Cardiac muscle cell (in vitro differentiated cells and primary cell): Measurements from ENCODE around the gene CASD1. TPM values are rescaled to one million over a fixed set of nuclear protein-coding genes. Genes with fewer than 3 reads are reported as not detected.

Source experiments
- DNase-seq, 2 donors: peaks; one replicate each; pipeline versions ENCODE4 v3.0.0 to v3.0.0-alpha.2; 2010 to 2017; ENCODE audit warnings: low read depth in 1 of 2, low spot score in 1 of 2
- H3K27ac ChIP-seq: fragments of 200-600 bp; sonication (generic); 2 replicates; pipeline ENCODE4 v1.5.1; 2016
- H3K27me3 ChIP-seq: fragments of 200-600 bp; sonication (generic); 2 replicates; pipeline ENCODE4 v1.6.0; 2016; ENCODE audit warnings: control low read depth
- H3K36me3 ChIP-seq: fragments of 200-600 bp; sonication (generic); 2 replicates; pipeline ENCODE4 v1.5.1; 2016; ENCODE audit warnings: control low read depth
- H3K4me1 ChIP-seq: fragments of 200-600 bp; sonication (generic); 2 replicates; pipeline ENCODE4 v1.8.1; 2017; ENCODE audit warnings: low read depth, mild to moderate bottlenecking, mixed run types
- H3K4me3 ChIP-seq: fragments of 200-600 bp; sonication (generic); 2 replicates; pipeline ENCODE4 v1.5.1; 2016; ENCODE audit warnings: mild to moderate bottlenecking
- H3K9me3 ChIP-seq: fragments of 200-600 bp; sonication (generic); 2 replicates; pipeline ENCODE4 v1.5.1; 2017; ENCODE audit warnings: low read depth, mild to moderate bottlenecking, control low read depth
- polyA plus RNA-seq: library from polyadenylated mRNA; unstranded; fragments of >200 nt; fragmentation: Nextera tagmentation; extraction: Ambion mirVana; gene quantifications from 2 replicates; pipeline ENCODE4 v1.2.1, GENCODE V29; 2016
- total RNA-seq: library from RNA; depleted of rRNA; stranded (reverse); fragments of >200 nt; gene quantifications from 2 replicates; pipeline ENCODE4 v1.2.3, GENCODE V29; 2016
- TF ChIP-seq, protein P1 (sequence below): IDR thresholded peaks from 2 replicates; pipeline ENCODE4 v1.5.1; 2012; ENCODE audit warnings: low read depth, mild to moderate bottlenecking, low read length

CASD1 gene
- total and polyA plus RNA-seq, 2 experiments from 2014 or later: 36.3 to 38.9 TPM

DNA sequence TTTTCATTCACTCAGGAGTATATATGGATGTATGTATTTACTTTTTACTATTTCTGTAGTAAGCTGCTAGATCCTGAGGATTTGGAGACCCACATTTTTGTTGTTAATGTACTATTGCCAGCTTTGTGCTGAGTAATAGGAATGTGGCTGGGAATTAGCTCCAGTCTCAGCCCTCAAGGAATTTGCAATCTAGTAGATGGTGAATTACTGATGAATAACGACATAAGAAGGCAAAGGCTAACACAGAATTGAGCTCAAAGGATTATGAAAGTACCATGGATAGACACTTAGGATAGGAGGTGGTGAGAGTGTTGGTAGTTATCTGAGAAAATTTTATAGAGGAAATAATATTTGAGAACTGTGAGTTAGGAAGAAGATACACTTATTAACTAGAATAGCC is 19.9 kb downstream of the CASD1 start:
- TF ChIP-seq, protein P1, sequence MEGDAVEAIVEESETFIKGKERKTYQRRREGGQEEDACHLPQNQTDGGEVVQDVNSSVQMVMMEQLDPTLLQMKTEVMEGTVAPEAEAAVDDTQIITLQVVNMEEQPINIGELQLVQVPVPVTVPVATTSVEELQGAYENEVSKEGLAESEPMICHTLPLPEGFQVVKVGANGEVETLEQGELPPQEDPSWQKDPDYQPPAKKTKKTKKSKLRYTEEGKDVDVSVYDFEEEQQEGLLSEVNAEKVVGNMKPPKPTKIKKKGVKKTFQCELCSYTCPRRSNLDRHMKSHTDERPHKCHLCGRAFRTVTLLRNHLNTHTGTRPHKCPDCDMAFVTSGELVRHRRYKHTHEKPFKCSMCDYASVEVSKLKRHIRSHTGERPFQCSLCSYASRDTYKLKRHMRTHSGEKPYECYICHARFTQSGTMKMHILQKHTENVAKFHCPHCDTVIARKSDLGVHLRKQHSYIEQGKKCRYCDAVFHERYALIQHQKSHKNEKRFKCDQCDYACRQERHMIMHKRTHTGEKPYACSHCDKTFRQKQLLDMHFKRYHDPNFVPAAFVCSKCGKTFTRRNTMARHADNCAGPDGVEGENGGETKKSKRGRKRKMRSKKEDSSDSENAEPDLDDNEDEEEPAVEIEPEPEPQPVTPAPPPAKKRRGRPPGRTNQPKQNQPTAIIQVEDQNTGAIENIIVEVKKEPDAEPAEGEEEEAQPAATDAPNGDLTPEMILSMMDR: no peak
- no peak overlapping the region for H3K4me3 ChIP-seq
- H3K27ac ChIP-seq: peak overlapping the region; percentile 67
- peaks cover 18% of the 10 kb centered on the region for H3K4me1 ChIP-seq
- peaks cover 14% of the 10 kb centered on the region for H3K36me3 ChIP-seq
- no peaks in the 10 kb centered on the region for H3K9me3 ChIP-seq
- H3K27me3 ChIP-seq: no peaks in the 10 kb centered on the region
- peak in 1 of 2 donors; percentile 48 for DNase-seq

DNA sequence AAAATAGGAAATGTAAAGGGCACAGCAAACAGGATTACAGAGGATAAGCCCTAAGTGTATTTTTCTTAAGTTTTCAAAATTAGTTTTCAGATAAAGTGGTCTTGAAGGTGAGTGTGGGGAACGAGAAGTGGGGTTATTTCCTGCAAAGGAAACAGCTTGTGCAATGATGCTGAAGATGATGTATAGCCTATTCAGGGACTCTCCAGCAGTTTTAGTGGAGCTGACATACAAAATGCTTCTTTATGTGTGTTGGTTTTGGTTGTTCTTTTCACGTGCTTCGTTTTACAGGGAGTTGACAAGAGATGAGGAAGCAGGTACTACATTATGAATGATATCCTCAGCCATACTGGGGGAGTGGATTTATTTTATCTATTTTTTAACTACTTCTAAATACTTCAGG is 20.5 kb downstream of the CASD1 start:
- Histone ChIP-seq H3K27ac (peak overlapping the region; percentile 67), H3K4me3 (no peak overlapping the region), H3K27me3 (no peaks in the 10 kb centered on the region), H3K4me1 (peaks cover 18% of the 10 kb centered on the region), H3K9me3 (no peaks in the 10 kb centered on the region), H3K36me3 (peaks cover 20% of the 10 kb centered on the region)
- TF ChIP-seq, protein P1: no peak
- no peak for DNase-seq

DNA sequence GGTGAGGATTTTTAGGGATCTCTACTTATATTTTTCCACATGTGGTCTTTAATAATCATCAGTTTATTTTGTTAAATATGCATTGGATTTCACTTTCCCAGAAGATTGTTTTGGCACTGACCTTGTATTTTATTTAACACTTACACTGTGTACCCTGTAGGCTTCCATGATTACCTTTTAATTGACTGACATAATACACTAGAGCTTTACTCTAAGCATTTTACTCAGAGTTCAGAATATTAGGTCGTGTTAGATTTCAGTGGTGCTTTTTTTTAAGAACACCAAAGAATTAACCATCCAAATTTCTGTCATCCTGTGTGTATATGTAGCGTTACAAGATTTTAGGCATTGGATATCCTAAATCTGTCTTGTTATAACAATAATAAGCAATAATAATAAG is 23.1 kb downstream of the CASD1 start:
- TF ChIP-seq, protein P1: no peak
- DNase-seq: no peak
- Histone ChIP-seq H3K4me3 (no peak overlapping the region), H3K4me1 (peaks cover 31% of the 10 kb centered on the region), H3K27me3 (no peaks in the 10 kb centered on the region), H3K36me3 (peaks cover 28% of the 10 kb centered on the region), H3K27ac (no peak overlapping the region), H3K9me3 (no peaks in the 10 kb centered on the region)

DNA sequence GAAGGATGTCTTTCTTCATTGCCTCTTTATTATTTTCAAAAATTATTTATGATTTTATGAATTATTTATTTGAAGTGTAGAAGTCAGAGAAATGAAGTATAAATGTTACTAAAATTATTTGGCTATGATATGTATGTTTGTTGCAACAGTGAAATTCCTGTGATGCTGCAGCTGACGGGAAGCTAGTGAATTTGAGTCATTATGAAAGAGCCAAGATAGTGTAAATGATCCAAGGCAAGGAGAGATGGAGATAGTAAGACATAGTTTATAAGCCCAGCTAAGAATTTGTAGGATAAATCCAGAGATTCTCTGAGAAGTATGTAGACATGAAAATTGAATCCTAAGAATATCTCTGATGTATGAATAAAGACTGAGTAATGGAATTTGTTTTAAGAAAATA is 30.8 kb downstream of the CASD1 start:
- Histone ChIP-seq H3K4me1 (peaks cover 32% of the 10 kb centered on the region), H3K4me3 (no peak overlapping the region), H3K27me3 (no peaks in the 10 kb centered on the region), H3K36me3 (peaks cover 21% of the 10 kb centered on the region), H3K9me3 (no peaks in the 10 kb centered on the region), H3K27ac (no peak overlapping the region)
- peak in 1 of 2 donors; percentile 59 for DNase-seq
- TF ChIP-seq, protein P1: no peak

DNA sequence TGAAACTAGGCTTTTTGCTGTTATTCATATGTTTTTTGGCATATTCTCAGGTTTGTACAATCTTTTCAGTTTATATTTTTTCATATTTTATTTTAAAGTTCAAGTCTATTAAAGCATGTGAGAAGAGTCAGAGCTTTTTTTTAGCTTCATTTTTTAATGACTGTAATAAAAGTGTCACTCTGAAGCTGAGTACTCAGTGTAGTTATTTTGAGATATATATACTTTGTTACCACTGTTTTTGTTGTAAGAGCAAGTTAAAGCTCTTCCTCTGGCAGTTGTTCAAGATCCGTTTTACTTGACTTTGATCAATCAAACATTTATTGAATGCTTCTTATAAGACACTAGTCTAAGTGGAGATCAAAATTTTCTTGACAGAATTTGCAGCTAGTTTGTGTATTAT is 37.5 kb downstream of the CASD1 start:
- H3K4me1 ChIP-seq: peaks cover 10% of the 10 kb centered on the region
- H3K27me3 ChIP-seq: no peaks in the 10 kb centered on the region
- H3K36me3 ChIP-seq: peaks cover 17% of the 10 kb centered on the region

More for the DNA sequence above, 37.5 kb downstream of the CASD1 start:
- no peak overlapping the region for H3K27ac ChIP-seq
- no peak overlapping the region for H3K4me3 ChIP-seq
- DNase-seq: no peak
- H3K9me3 ChIP-seq: no peaks in the 10 kb centered on the region
- TF ChIP-seq, protein P1: no peak
